ENCODE measurements around the gene INTS6L. TPM values are rescaled to one million over a fixed set of nuclear protein-coding genes. Genes with fewer than 3 reads are reported as not detected.

INTS6L gene
- total RNA-seq, 1 donor from 2014 or later, result 31.7 TPM

GRCh38 chrX:135547767-135548166 is 27.3 kb downstream of the INTS6L start:
- Mint-ChIP-seq H3K27ac (no peak overlapping the region), H3K4me3 (no peak overlapping the region), H3K27me3 (ENCODE audit: low read depth) (no peaks in the 10 kb centered on the region), H3K9me3 (peaks cover 20% of the 10 kb centered on the region), H3K4me1 (no peaks in the 10 kb centered on the region), H3K36me3 (peaks cover 6% of the 10 kb centered on the region)
- TF ChIP-seq CTCF (IDR thresholded peaks at IDR 0.05; ENCODE audit: unreplicated experiment), result no peak
- DNase-seq (ENCODE audit: low spot score in 2 of 2, unreplicated experiment in 2 of 2), result no peak

- TF ChIP-seq CTCF (IDR thresholded peaks at IDR 0.05; ENCODE audit: unreplicated experiment), result no peak
- Mint-ChIP-seq H3K4me3 (no peak overlapping the region), H3K9me3 (peaks cover 21% of the 10 kb centered on the region), H3K27ac (no peak overlapping the region), H3K4me1 (no peaks in the 10 kb centered on the region), H3K36me3 (peaks cover 12% of the 10 kb centered on the region), H3K27me3 (ENCODE audit: low read depth) (no peaks in the 10 kb centered on the region)
- no peak for DNase-seq (ENCODE audit: low spot score in 2 of 2, unreplicated experiment in 2 of 2)
These were observed 29.1 kb downstream of the INTS6L start for GRCh38 chrX:135549519-135549918.

DNA sequence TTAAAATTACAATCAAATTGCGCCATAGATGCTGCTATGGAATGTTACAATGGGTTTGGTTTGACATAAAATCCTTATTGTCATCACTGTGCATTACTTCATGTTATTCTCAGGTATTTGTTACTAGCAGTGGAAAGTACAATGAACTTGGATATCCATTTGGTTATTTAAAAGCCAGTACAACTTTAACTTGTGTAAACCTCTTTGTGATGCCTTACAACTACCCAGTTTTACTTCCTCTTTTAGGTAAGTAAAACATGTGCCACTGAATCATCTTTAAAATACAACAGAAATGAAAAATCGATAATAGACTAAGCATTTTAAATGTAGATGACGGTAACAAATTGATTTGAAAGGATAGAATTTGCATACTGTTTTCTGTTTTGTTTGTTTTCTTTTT is 35.6 kb downstream of the INTS6L start:
- no peak for DNase-seq (ENCODE audit: low spot score in 2 of 2, unreplicated experiment in 2 of 2)
- no peaks in the 10 kb centered on the region for H3K4me1 Mint-ChIP-seq
- H3K9me3 Mint-ChIP-seq, result peaks cover 27% of the 10 kb centered on the region
- H3K27me3 Mint-ChIP-seq (ENCODE audit: low read depth), result no peaks in the 10 kb centered on the region
- no peak overlapping the region for H3K27ac Mint-ChIP-seq
- H3K36me3 Mint-ChIP-seq, result peaks cover 16% of the 10 kb centered on the region
- no peak overlapping the region for H3K4me3 Mint-ChIP-seq
- TF ChIP-seq CTCF (IDR thresholded peaks at IDR 0.05; ENCODE audit: unreplicated experiment), result no peak

DNA sequence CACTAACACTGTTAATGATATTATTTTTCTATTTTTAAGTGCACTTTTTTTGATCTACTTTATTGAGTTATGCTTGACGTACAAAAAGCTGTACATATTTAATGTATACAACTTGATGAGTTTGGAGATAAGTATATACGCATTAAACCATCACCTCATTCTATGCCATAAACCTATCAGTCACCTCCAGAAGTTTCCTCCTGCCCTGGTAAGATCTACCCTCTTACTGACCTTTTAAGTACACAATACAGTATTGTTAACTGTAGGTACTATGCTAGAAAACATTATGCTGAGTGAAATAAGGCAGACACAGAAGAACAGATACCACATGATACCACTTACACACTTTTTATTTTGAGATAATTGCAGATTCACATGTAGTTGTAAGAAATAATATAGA is 36.9 kb downstream of the INTS6L start:
- Mint-ChIP-seq H3K9me3 (peaks cover 32% of the 10 kb centered on the region), H3K4me1 (no peaks in the 10 kb centered on the region), H3K27me3 (ENCODE audit: low read depth) (no peaks in the 10 kb centered on the region), H3K27ac (no peak overlapping the region), H3K4me3 (no peak overlapping the region), H3K36me3 (peaks cover 20% of the 10 kb centered on the region)
- DNase-seq (ENCODE audit: low spot score in 2 of 2, unreplicated experiment in 2 of 2), result no peak
- TF ChIP-seq CTCF (IDR thresholded peaks at IDR 0.05; ENCODE audit: unreplicated experiment), result no peak

DNA sequence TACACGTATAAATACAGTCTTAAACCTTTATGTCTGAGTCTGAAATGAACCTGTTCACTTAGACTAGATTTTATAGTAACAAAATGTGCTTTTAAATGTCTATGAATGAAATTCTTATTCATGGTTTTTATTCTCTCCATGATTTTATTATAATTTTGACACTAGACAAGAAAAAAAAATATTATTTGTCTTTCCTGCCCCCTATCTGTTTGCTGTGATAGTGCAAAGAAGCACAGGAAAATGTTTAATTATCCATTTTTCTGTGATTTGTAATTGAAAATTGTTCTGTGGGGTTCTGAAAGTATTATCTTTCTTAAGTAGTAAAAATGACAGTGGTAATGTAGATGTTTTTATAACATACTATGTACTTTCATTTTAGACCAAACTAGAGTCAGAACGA is 52.0 kb downstream of the INTS6L start:
- no peak for DNase-seq (ENCODE audit: low spot score in 2 of 2, unreplicated experiment in 2 of 2)
- peak; percentile 48 for TF ChIP-seq CTCF (IDR thresholded peaks at IDR 0.05; ENCODE audit: unreplicated experiment)
- Mint-ChIP-seq H3K4me3 (no peak overlapping the region), H3K27ac (no peak overlapping the region), H3K27me3 (ENCODE audit: low read depth) (no peaks in the 10 kb centered on the region), H3K9me3 (peaks cover 20% of the 10 kb centered on the region), H3K4me1 (no peaks in the 10 kb centered on the region), H3K36me3 (peaks cover 6% of the 10 kb centered on the region)

DNA sequence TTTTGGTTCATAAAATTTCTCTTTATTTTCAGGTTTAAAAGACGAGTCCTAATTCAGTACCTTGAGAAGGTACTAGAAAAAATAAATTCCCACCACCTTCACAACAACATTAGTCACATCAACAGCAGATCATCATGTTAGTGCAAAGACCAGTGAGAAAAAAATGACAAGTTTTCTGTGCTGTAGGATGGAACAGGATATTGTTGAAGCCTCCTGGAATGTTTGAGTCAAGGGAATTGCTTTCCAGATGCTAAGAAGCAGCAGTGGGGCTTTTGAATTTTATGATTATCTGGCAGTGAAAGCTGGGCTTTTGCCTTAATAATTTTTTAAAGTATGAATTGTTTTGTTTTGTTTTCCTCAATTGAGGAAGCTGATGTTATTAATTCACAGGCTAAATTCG is 61.0 kb downstream of the INTS6L start:
- H3K27me3 Mint-ChIP-seq (ENCODE audit: low read depth), result no peaks in the 10 kb centered on the region
- no peak overlapping the region for H3K4me3 Mint-ChIP-seq
- peaks cover 25% of the 10 kb centered on the region for H3K36me3 Mint-ChIP-seq
- TF ChIP-seq CTCF (IDR thresholded peaks at IDR 0.05; ENCODE audit: unreplicated experiment), result no peak
- H3K9me3 Mint-ChIP-seq, result peaks cover 27% of the 10 kb centered on the region
- H3K4me1 Mint-ChIP-seq, result no peaks in the 10 kb centered on the region
- DNase-seq (ENCODE audit: low spot score in 2 of 2, unreplicated experiment in 2 of 2), result no peak
- no peak overlapping the region for H3K27ac Mint-ChIP-seq

All from mesothelial cell of epicardium (in vitro differentiated cells).